GM23248 (cell line): ENCODE data around the gene CENPX.

Experiments used
- EZH2 ChIP-seq: fragments of 200-600 bp; sonication (generic); IDR thresholded peaks from 2 replicates; pipeline ENCODE4 v1.6.1; 2018; ENCODE audit warnings: antibody characterized with exemption, mild to moderate bottlenecking; ENCODE audit not compliant: insufficient read depth, poor library complexity, severe bottlenecking
- EZH2phosphoT487 ChIP-seq: fragments of 200-600 bp; sonication (generic); IDR thresholded peaks from 2 replicates; pipeline ENCODE4 v1.6.1; 2018; ENCODE audit warnings: antibody characterized with exemption, moderate library complexity, mild to moderate bottlenecking, low read depth; ENCODE audit not compliant: insufficient read depth

GRCh38 chr17:82025401-82026107 is 2.9 kb upstream of the CENPX start:
- TF ChIP-seq EZH2 (no peak), EZH2phosphoT487 (no peak)
